IMR-90 (cell line): ENCODE data around the gene EMC9. TPM values are rescaled to one million over a fixed set of nuclear protein-coding genes. Genes with fewer than 3 reads are reported as not detected.

Experiments
- BHLHE40 ChIP-seq: fragments of 150-350 bp; IDR thresholded peaks from 2 replicates; pipeline ENCODE4 v1.6.1; 2016; ENCODE audit warnings: mild to moderate bottlenecking, low read depth, low read length
- NFE2L2 ChIP-seq: fragments of 150-350 bp; IDR thresholded peaks from 2 replicates; pipeline ENCODE4 v1.6.1; 2016; ENCODE audit warnings: low read depth, mild to moderate bottlenecking, low read length
- POLR2A ChIP-seq: IDR thresholded peaks from 2 replicates; pipeline ENCODE4 v1.6.1; 2012; ENCODE audit warnings: mild to moderate bottlenecking, low read depth, low read length
- RAD21 ChIP-seq: IDR thresholded peaks from 2 replicates; pipeline ENCODE4 v1.6.1; 2012; ENCODE audit warnings: low read length, improper control_type of control experiment
- RFX5 ChIP-seq: IDR thresholded peaks from 2 replicates; pipeline ENCODE4 v1.8.0; 2012; ENCODE audit warnings: low read depth, mild to moderate bottlenecking, low read length, moderate library complexity
- polyA plus RNA-seq, 3 experiments: library from polyadenylated mRNA; depleted of rRNA; stranded (reverse); fragments of >200 nt; gene quantifications; 2 replicates each; pipeline ENCODE4 v1.2.3, GENCODE V29; 2012; ENCODE audit warnings: low replicate concordance in 1 of 3
- total RNA-seq: library from RNA; depleted of rRNA; stranded (reverse); fragments of >200 nt; gene quantifications from 2 replicates; pipeline ENCODE4 v1.2.3, GENCODE V29; 2012
- TF ChIP-seq, protein P1 (sequence below): fragments of 150-350 bp; IDR thresholded peaks from 2 replicates; pipeline ENCODE4 v1.6.1; 2016; ENCODE audit warnings: low read depth, mild to moderate bottlenecking, low read length, moderate library complexity, borderline replicate concordance

EMC9 gene
- total and polyA plus RNA-seq, 2 of the 4 experiments (the other 2 are of a cell fraction): 15.1 to 19.2 TPM

- TF ChIP-seq, protein P1, sequence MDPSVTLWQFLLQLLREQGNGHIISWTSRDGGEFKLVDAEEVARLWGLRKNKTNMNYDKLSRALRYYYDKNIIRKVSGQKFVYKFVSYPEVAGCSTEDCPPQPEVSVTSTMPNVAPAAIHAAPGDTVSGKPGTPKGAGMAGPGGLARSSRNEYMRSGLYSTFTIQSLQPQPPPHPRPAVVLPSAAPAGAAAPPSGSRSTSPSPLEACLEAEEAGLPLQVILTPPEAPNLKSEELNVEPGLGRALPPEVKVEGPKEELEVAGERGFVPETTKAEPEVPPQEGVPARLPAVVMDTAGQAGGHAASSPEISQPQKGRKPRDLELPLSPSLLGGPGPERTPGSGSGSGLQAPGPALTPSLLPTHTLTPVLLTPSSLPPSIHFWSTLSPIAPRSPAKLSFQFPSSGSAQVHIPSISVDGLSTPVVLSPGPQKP: no peak
- TF ChIP-seq BHLHE40 (no peak), NFE2L2 (no peak), POLR2A (no peak), RFX5 (no peak), RAD21 (no peak)
Measured at GRCh38 chr14:24160499-24160849, 19.1 kb upstream of the EMC9 start (continued).
